Bronchial epithelial cell (primary cell): ENCODE results near the gene PHACTR3. TPM values are rescaled to one million over a fixed set of nuclear protein-coding genes. Genes with fewer than 3 reads are reported as not detected.

Experiments
- DNase-seq: peaks from one replicate; pipeline ENCODE4 v3.0.0-alpha.2; 2010; ENCODE audit warnings: low read depth
- FAIRE-seq: peaks from 2 replicates; lab custom pipeline; 2011; peaks lifted over from hg19 to GRCh38; lab: Jason Lieb, UNC
- H3K27me3 ChIP-seq: 2 replicates; pipeline ENCODE4 v1.5.1; 2011; ENCODE audit warnings: low read length; ENCODE audit not compliant: control insufficient read depth, insufficient read depth
- H3K36me3 ChIP-seq: 2 replicates; pipeline ENCODE4 v1.5.1; 2011; ENCODE audit warnings: low read length; ENCODE audit not compliant: control insufficient read depth, insufficient read depth
- H3K4me3 ChIP-seq: 2 replicates; pipeline ENCODE4 v1.5.1; 2011; ENCODE audit warnings: mild to moderate bottlenecking, low read depth, low read length, control low read depth
- CTCF ChIP-seq: IDR thresholded peaks from 2 replicates; pipeline ENCODE4 v1.5.1; 2011; ENCODE audit warnings: mild to moderate bottlenecking, moderate library complexity, low read length, control low read depth, inconsistent platforms; ENCODE audit not compliant: insufficient read depth, severe bottlenecking
- total RNA-seq: library from RNA; depleted of rRNA; stranded (reverse); fragments of >200 nt; gene quantifications from 2 replicates; pipeline ENCODE4 v1.2.1, GENCODE V29; 2014

The PHACTR3 gene
- total RNA-seq, 1 donor from 2014 or later = 15.0 TPM

- Histone ChIP-seq H3K27me3 (no peaks in the 10 kb centered on the region), H3K36me3 (no peaks in the 10 kb centered on the region), H3K4me3 (no peak overlapping the region)
- no peak for TF ChIP-seq CTCF
- DNase-seq (no peak), FAIRE-seq (no peak)
Measured at GRCh38 chr20:59772931-59773913, 168.9 kb downstream of the PHACTR3 start.

GRCh38 chr20:59774204-59774641 is 169.9 kb downstream of the PHACTR3 start:
- DNase-seq (no peak), FAIRE-seq (no peak)
- no peaks in the 10 kb centered on the region for H3K36me3 ChIP-seq

GRCh38 chr20:59774921-59775686 is 170.8 kb downstream of the PHACTR3 start:
- Histone ChIP-seq H3K4me3 (no peak overlapping the region), H3K36me3 (no peaks in the 10 kb centered on the region), H3K27me3 (no peaks in the 10 kb centered on the region)
- TF ChIP-seq CTCF = no peak
- FAIRE-seq (no peak), DNase-seq (no peak)

More at GRCh38 chr20:59774204-59774641, 169.9 kb downstream of the PHACTR3 start:
- Histone ChIP-seq H3K27me3 (no peaks in the 10 kb centered on the region), H3K4me3 (no peak overlapping the region)
- no peak for TF ChIP-seq CTCF

- FAIRE-seq (no peak), DNase-seq (no peak)
- Histone ChIP-seq H3K27me3 (no peaks in the 10 kb centered on the region), H3K36me3 (no peaks in the 10 kb centered on the region), H3K4me3 (no peak overlapping the region)
- no peak for TF ChIP-seq CTCF
Measured at GRCh38 chr20:59775687-59776055, 171.3 kb downstream of the PHACTR3 start.

GRCh38 chr20:59776059-59776603 is 171.8 kb downstream of the PHACTR3 start:
- DNase-seq = no peak
- no peak for TF ChIP-seq CTCF
- H3K27me3 ChIP-seq = no peaks in the 10 kb centered on the region
- FAIRE-seq = no peak
- H3K36me3 ChIP-seq = no peaks in the 10 kb centered on the region
- H3K4me3 ChIP-seq = no peak overlapping the region
